Measurements from ENCODE around the gene ANTXR1. TPM values are rescaled to one million over a fixed set of nuclear protein-coding genes. Genes with fewer than 3 reads are reported as not detected.

The ANTXR1 gene
- polyA plus RNA-seq, 1 of the 3 experiments (the other 2 are of a cell fraction): 114 TPM

DNA sequence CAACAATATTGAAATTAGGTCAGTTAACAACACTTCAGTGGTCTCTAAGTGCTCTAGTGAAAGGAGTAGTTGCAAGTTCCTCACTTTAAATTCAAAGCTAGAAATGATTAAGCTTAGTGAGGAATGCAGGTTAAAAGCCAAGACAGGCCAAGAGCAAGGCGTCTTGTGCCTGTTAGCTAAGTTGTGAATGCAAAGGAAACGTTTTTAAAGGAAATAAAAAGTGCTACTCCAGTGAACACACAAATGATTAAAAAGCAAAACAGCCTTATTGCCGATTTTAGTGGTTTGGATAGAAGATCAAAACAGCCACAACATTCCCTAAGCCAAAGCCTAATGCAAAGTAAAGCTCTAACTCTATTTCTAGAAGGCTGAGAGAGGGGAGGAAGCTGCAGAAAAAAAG lies 44.7 kb downstream of the ANTXR1 start (continued):
- TF ChIP-seq, protein P1, sequence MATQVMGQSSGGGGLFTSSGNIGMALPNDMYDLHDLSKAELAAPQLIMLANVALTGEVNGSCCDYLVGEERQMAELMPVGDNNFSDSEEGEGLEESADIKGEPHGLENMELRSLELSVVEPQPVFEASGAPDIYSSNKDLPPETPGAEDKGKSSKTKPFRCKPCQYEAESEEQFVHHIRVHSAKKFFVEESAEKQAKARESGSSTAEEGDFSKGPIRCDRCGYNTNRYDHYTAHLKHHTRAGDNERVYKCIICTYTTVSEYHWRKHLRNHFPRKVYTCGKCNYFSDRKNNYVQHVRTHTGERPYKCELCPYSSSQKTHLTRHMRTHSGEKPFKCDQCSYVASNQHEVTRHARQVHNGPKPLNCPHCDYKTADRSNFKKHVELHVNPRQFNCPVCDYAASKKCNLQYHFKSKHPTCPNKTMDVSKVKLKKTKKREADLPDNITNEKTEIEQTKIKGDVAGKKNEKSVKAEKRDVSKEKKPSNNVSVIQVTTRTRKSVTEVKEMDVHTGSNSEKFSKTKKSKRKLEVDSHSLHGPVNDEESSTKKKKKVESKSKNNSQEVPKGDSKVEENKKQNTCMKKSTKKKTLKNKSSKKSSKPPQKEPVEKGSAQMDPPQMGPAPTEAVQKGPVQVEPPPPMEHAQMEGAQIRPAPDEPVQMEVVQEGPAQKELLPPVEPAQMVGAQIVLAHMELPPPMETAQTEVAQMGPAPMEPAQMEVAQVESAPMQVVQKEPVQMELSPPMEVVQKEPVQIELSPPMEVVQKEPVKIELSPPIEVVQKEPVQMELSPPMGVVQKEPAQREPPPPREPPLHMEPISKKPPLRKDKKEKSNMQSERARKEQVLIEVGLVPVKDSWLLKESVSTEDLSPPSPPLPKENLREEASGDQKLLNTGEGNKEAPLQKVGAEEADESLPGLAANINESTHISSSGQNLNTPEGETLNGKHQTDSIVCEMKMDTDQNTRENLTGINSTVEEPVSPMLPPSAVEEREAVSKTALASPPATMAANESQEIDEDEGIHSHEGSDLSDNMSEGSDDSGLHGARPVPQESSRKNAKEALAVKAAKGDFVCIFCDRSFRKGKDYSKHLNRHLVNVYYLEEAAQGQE (IDR thresholded peaks at IDR 0.05; ENCODE audit: low read depth, low read length): no peak
- no peak for TF ChIP-seq FOXJ3 (CRISPR knock-in tag; IDR thresholded peaks at IDR 0.05)

DNA sequence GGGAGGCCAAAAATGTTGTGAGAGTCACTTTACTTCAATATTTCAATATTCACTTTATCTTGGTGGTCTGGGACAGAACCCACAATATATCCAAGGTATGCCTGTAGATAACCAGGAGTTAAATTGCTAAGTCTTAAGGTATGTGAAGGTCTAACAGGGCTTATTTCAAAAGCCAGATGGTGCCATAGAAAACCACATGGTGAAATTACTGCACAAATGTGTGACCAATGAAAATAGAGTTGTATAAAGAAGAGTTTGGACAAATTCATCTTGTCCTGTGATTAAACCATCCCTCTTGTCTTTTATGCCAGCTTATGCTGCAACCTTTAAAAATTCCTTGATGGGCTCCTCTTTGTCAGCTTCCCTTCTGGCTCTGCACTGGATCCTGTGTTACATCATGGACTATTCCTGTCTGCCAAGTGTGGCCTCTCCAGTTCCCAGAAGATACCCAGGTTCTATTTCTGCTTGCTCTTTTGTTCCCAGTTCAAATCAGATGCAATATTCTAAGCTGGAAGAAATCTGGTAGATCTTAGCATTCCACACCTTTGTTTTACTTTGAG lies 46.8 kb downstream of the ANTXR1 start:
- H3K4me2 ChIP-seq: no peak overlapping the region
- H3K27ac ChIP-seq (ENCODE audit: low read depth in 2 of 2, low read length in 1 of 2): no peak overlapping the region
- peaks cover 84% of the 10 kb centered on the region for H3K79me2 ChIP-seq (ENCODE audit: insufficient read depth)
- no peaks in the 10 kb centered on the region for H3K9me2 ChIP-seq
- H2AFZ ChIP-seq (ENCODE audit: low read depth): no peak overlapping the region
- no peak overlapping the region for H3K9ac ChIP-seq
- DNase-seq: no peak
- peaks cover 0 to 6% of the 10 kb centered on the region in 2 experiments; a peak in 1 of 4 replicates for H3K4me1 ChIP-seq (ENCODE audit: control insufficient read depth in 1 of 2, insufficient read depth in 2 of 2, low read depth in 1 of 2, low read length in 1 of 2)
- H3K36me3 ChIP-seq (replicated peaks in 1 of 2; ENCODE audit: control insufficient read depth in 1 of 2, insufficient read depth in 2 of 2, low read length in 1 of 2): peaks cover 24 to 63% of the 10 kb centered on the region in 2 experiments
- TF ChIP-seq, protein P2, sequence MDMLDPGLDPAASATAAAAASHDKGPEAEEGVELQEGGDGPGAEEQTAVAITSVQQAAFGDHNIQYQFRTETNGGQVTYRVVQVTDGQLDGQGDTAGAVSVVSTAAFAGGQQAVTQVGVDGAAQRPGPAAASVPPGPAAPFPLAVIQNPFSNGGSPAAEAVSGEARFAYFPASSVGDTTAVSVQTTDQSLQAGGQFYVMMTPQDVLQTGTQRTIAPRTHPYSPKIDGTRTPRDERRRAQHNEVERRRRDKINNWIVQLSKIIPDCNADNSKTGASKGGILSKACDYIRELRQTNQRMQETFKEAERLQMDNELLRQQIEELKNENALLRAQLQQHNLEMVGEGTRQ (IDR thresholded peaks at IDR 0.05; ENCODE audit: borderline replicate concordance, low read depth, low read length): no peak
- TF ChIP-seq JUND (IDR thresholded peaks at IDR 0.05) (no peak), SMC3 (IDR thresholded peaks at IDR 0.05; ENCODE audit: low read depth, low read length) (no peak), FOXJ3 (CRISPR knock-in tag; IDR thresholded peaks at IDR 0.05) (no peak), EZH2phosphoT487 (IDR thresholded peaks at IDR 0.05; ENCODE audit: borderline replicate concordance, low read depth) (no peak), TCF12 (IDR thresholded peaks at IDR 0.05) (no peak), ELF1 (IDR thresholded peaks at IDR 0.05) (no peak), NRF1 (IDR thresholded peaks at IDR 0.05; ENCODE audit: low read depth, low read length) (no peak), CHD2 (IDR thresholded peaks at IDR 0.05; ENCODE audit: low read length, partially characterized antibody) (no peak), SIN3A (IDR thresholded peaks at IDR 0.05; ENCODE audit: borderline replicate concordance, low read depth, low read length) (no peak), FOXM1 (IDR thresholded peaks at IDR 0.05; ENCODE audit: low read depth) (no peak), POLR2AphosphoS5 (IDR thresholded peaks at IDR 0.05; ENCODE audit: low read depth, low read length) (no peak), GATA2 (CRISPR knock-in tag; IDR thresholded peaks at IDR 0.05) (no peak), MEF2A (IDR thresholded peaks at IDR 0.05; ENCODE audit: borderline replicate concordance, low read depth) (no peak)
- TF ChIP-seq, protein P3, sequence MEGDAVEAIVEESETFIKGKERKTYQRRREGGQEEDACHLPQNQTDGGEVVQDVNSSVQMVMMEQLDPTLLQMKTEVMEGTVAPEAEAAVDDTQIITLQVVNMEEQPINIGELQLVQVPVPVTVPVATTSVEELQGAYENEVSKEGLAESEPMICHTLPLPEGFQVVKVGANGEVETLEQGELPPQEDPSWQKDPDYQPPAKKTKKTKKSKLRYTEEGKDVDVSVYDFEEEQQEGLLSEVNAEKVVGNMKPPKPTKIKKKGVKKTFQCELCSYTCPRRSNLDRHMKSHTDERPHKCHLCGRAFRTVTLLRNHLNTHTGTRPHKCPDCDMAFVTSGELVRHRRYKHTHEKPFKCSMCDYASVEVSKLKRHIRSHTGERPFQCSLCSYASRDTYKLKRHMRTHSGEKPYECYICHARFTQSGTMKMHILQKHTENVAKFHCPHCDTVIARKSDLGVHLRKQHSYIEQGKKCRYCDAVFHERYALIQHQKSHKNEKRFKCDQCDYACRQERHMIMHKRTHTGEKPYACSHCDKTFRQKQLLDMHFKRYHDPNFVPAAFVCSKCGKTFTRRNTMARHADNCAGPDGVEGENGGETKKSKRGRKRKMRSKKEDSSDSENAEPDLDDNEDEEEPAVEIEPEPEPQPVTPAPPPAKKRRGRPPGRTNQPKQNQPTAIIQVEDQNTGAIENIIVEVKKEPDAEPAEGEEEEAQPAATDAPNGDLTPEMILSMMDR (IDR thresholded peaks at IDR 0.05): no peak
- TF ChIP-seq, protein P1 (IDR thresholded peaks at IDR 0.05; ENCODE audit: low read depth, low read length): no peak
- TF ChIP-seq, protein P4, sequence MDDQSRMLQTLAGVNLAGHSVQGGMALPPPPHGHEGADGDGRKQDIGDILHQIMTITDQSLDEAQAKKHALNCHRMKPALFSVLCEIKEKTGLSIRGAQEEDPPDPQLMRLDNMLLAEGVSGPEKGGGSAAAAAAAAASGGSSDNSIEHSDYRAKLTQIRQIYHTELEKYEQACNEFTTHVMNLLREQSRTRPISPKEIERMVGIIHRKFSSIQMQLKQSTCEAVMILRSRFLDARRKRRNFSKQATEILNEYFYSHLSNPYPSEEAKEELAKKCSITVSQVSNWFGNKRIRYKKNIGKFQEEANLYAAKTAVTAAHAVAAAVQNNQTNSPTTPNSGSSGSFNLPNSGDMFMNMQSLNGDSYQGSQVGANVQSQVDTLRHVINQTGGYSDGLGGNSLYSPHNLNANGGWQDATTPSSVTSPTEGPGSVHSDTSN (IDR thresholded peaks at IDR 0.05): no peak
- TF ChIP-seq, protein P5, sequence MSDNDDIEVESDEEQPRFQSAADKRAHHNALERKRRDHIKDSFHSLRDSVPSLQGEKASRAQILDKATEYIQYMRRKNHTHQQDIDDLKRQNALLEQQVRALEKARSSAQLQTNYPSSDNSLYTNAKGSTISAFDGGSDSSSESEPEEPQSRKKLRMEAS (IDR thresholded peaks at IDR 0.05; ENCODE audit: low read depth): no peak
- H3K4me3 ChIP-seq (ENCODE audit: low read depth in 2 of 2, low read length in 1 of 2): no peak overlapping the region
- POLR2A ChIA-PET: no interaction called here
- H3F3A ChIP-seq (replicated peaks; ENCODE audit: insufficient read depth): peaks cover 16% of the 10 kb centered on the region
- H3K9me3 ChIP-seq: 0 out of 2 replicates have a peak, but pooled peaks cover 8% of the 10 kb centered on the region
- CTCF ChIA-PET: no interaction called here
- H3K27me3 ChIP-seq (ENCODE audit: insufficient read depth): no peaks in the 10 kb centered on the region
- H4K20me1 ChIP-seq (ENCODE audit: insufficient read depth): no peaks in the 10 kb centered on the region

All from SK-N-SH (cell line).